ENCODE results near the gene ENTHD1.

ENTHD1 gene

GRCh38 chr22:39809772-39810557 is 83.6 kb downstream of the ENTHD1 start:
- Histone ChIP-seq H3K4me2 (ENCODE audit: low read length) (no peak overlapping the region), H3K27me3 (ENCODE audit: control insufficient read depth, low read length) (peaks cover 47% of the 10 kb centered on the region)

GRCh38 chr22:39808081-39808480 is 85.5 kb downstream of the ENTHD1 start:
- Histone ChIP-seq H3K27me3 (ENCODE audit: control insufficient read depth, low read length) (peaks cover 54% of the 10 kb centered on the region), H3K79me2 (ENCODE audit: control insufficient read depth, low read length) (no peaks in the 10 kb centered on the region)

More at GRCh38 chr22:39809772-39810557, 83.6 kb downstream of the ENTHD1 start:
- Histone ChIP-seq H3K9me3 (ENCODE audit: control insufficient read depth, insufficient read depth, low read length) (0 out of 2 replicates have a peak, but pooled peaks cover 4% of the 10 kb centered on the region), H3K27ac (ENCODE audit: low read depth, low read length) (no peak overlapping the region), H3K79me2 (ENCODE audit: control insufficient read depth, low read length) (no peaks in the 10 kb centered on the region), H3F3A (ENCODE audit: control insufficient read depth, insufficient read depth) (no peaks in the 10 kb centered on the region), H3K4me3 (ENCODE audit: low read length) (no peak overlapping the region), H3K9me2 (replicated peaks; ENCODE audit: control insufficient read depth, low read length) (no peaks in the 10 kb centered on the region), H3K4me1 (ENCODE audit: control insufficient read depth, low read length) (no peaks in the 10 kb centered on the region), H4K20me1 (ENCODE audit: control insufficient read depth, insufficient read depth, low read depth, low read length) (no peaks in the 10 kb centered on the region), H3K36me3 (ENCODE audit: control insufficient read depth, low read length) (no peaks in the 10 kb centered on the region)
- no peak for TF ChIP-seq CTCF (IDR thresholded peaks at IDR 0.05; ENCODE audit: low read depth, low read length, poor library complexity, severe bottlenecking)
- no peak for TF ChIP-seq EZH2phosphoT487 (IDR thresholded peaks at IDR 0.05; ENCODE audit: borderline replicate concordance, low read length)

GRCh38 chr22:39806109-39806508 is 87.5 kb downstream of the ENTHD1 start:
- Histone ChIP-seq H4K20me1 (ENCODE audit: control insufficient read depth, insufficient read depth, low read depth, low read length) (no peaks in the 10 kb centered on the region), H3K36me3 (ENCODE audit: control insufficient read depth, low read length) (no peaks in the 10 kb centered on the region), H3K4me2 (ENCODE audit: low read length) (no peak overlapping the region), H3K27ac (ENCODE audit: low read depth, low read length) (no peak overlapping the region), H3K9me2 (replicated peaks; ENCODE audit: control insufficient read depth, low read length) (0 out of 2 replicates have a peak, but pooled peaks cover 2% of the 10 kb centered on the region), H3K9me3 (ENCODE audit: control insufficient read depth, insufficient read depth, low read length) (0 out of 2 replicates have a peak, but pooled peaks cover 4% of the 10 kb centered on the region), H3K79me2 (ENCODE audit: control insufficient read depth, low read length) (no peaks in the 10 kb centered on the region), H3F3A (ENCODE audit: control insufficient read depth, insufficient read depth) (no peaks in the 10 kb centered on the region), H3K4me3 (ENCODE audit: low read length) (no peak overlapping the region), H3K4me1 (ENCODE audit: control insufficient read depth, low read length) (no peaks in the 10 kb centered on the region), H3K27me3 (ENCODE audit: control insufficient read depth, low read length) (peaks cover 63% of the 10 kb centered on the region)
- TF ChIP-seq EZH2phosphoT487 (IDR thresholded peaks at IDR 0.05; ENCODE audit: borderline replicate concordance, low read length) (no peak), CTCF (IDR thresholded peaks at IDR 0.05; ENCODE audit: low read depth, low read length, poor library complexity, severe bottlenecking) (no peak)

More at GRCh38 chr22:39808081-39808480, 85.5 kb downstream of the ENTHD1 start:
- H3K9me3 ChIP-seq (ENCODE audit: control insufficient read depth, insufficient read depth, low read length): 0 out of 2 replicates have a peak, but pooled peaks cover 4% of the 10 kb centered on the region
- no peaks in the 10 kb centered on the region for H3F3A ChIP-seq (ENCODE audit: control insufficient read depth, insufficient read depth)
- H3K4me1 ChIP-seq (ENCODE audit: control insufficient read depth, low read length): no peaks in the 10 kb centered on the region
- H4K20me1 ChIP-seq (ENCODE audit: control insufficient read depth, insufficient read depth, low read depth, low read length): no peaks in the 10 kb centered on the region
- no peak overlapping the region for H3K4me3 ChIP-seq (ENCODE audit: low read length)
- H3K4me2 ChIP-seq (ENCODE audit: low read length): no peak overlapping the region
- no peaks in the 10 kb centered on the region for H3K9me2 ChIP-seq (replicated peaks; ENCODE audit: control insufficient read depth, low read length)
- no peak for TF ChIP-seq EZH2phosphoT487 (IDR thresholded peaks at IDR 0.05; ENCODE audit: borderline replicate concordance, low read length)
- TF ChIP-seq CTCF (IDR thresholded peaks at IDR 0.05; ENCODE audit: low read depth, low read length, poor library complexity, severe bottlenecking): peak; percentile 77
- H3K27ac ChIP-seq (ENCODE audit: low read depth, low read length): no peak overlapping the region
- H3K36me3 ChIP-seq (ENCODE audit: control insufficient read depth, low read length): no peaks in the 10 kb centered on the region

All from DOHH2 (cell line).